SU-DHL-6 (cell line): ENCODE data around the gene DBF4.
"Not testable (repeated sequence)": the region's sequence is repeated elsewhere in the genome, so short reads cannot be mapped to it uniquely, and the experiment has no call there.

Experiments used
- H2AFZ ChIP-seq: fragments of 200-600 bp; sonication (generic); 2 replicates; pipeline ENCODE4 v1.6.1; 2014; ENCODE audit warnings: low read depth, mild to moderate bottlenecking, moderate library complexity, mixed read lengths, antibody characterized with exemption, low read length; ENCODE audit not compliant: severe bottlenecking
- H3F3A ChIP-seq: fragments of 200-600 bp; shearing (Covaris generic); 2 replicates; pipeline ENCODE4 v1.6.0; 2016; ENCODE audit warnings: antibody characterized with exemption, mild to moderate bottlenecking; ENCODE audit not compliant: insufficient read depth
- H3K27ac ChIP-seq: fragments of 200-600 bp; sonication (generic); 2 replicates; pipeline ENCODE4 v1.5.1; 2016; ENCODE audit warnings: low read depth, mild to moderate bottlenecking, low read length, moderate library complexity, mixed read lengths
- H3K27me3 ChIP-seq: fragments of 200-600 bp; sonication (generic), shearing (Covaris generic); 2 replicates; pipeline ENCODE4 v1.6.0; 2014; ENCODE audit warnings: mild to moderate bottlenecking, low read length
- H3K36me3 ChIP-seq: fragments of 200-600 bp; sonication (generic); 2 replicates; pipeline ENCODE4 v1.6.1; 2014; ENCODE audit warnings: mild to moderate bottlenecking, low read length, mixed read lengths
- H3K4me2 ChIP-seq: fragments of 300-600, 200-600 bp; shearing (Covaris generic), sonication (generic); 2 replicates; pipeline ENCODE4 v1.6.0; 2014; ENCODE audit warnings: low read length, low read depth, mild to moderate bottlenecking; ENCODE audit not compliant: poor library complexity, severe bottlenecking
- H3K4me3 ChIP-seq: fragments of 200-600 bp; sonication (generic); 2 replicates; pipeline ENCODE4 v1.5.1; 2014; ENCODE audit warnings: antibody characterized with exemption, low read length, mild to moderate bottlenecking, mixed read lengths; ENCODE audit not compliant: insufficient read depth, poor library complexity, severe bottlenecking
- H3K79me2 ChIP-seq: fragments of 200-600 bp; sonication (generic); 2 replicates; pipeline ENCODE4 v1.6.1; 2014; ENCODE audit warnings: mild to moderate bottlenecking, low read length, moderate library complexity; ENCODE audit not compliant: insufficient read depth
- H3K9ac ChIP-seq: fragments of 200-600 bp; sonication (generic); 2 replicates; pipeline ENCODE4 v1.7.0; 2014; ENCODE audit warnings: mild to moderate bottlenecking, low read length
- H3K9me2 ChIP-seq: fragments of 200-600 bp; sonication (generic); replicated peaks from 2 replicates; pipeline ENCODE4 v1.6.1; 2014; ENCODE audit warnings: low read length; ENCODE audit not compliant: insufficient read depth
- H3K9me3 ChIP-seq: fragments of 200-600 bp; sonication (generic); 2 replicates; pipeline ENCODE4 v1.6.1; 2014; ENCODE audit warnings: low read length, mixed read lengths; ENCODE audit not compliant: insufficient read depth
- H4K20me1 ChIP-seq: fragments of 200-600 bp; sonication (generic); 2 replicates; pipeline ENCODE4 v1.6.1; 2014; ENCODE audit warnings: low read depth, mild to moderate bottlenecking, antibody characterized with exemption, low read length, moderate library complexity, mixed read lengths
- EZH2phosphoT487 ChIP-seq: fragments of 200-600 bp; sonication (generic), shearing (Covaris generic); conservative IDR thresholded peaks from 2 replicates; pipeline ENCODE4 v1.6.1; 2018; ENCODE audit warnings: mild to moderate bottlenecking, antibody characterized with exemption, low read length, moderate library complexity, mixed read lengths
- TF ChIP-seq, protein P1 (sequence below): fragments of 200-600 bp; sonication (generic); IDR thresholded peaks from one replicate; pipeline ENCODE4 v1.5.1; 2017; ENCODE audit warnings: antibody characterized with exemption, mild to moderate bottlenecking, low read length, moderate library complexity; ENCODE audit not compliant: insufficient read depth, poor library complexity, severe bottlenecking

Gene DBF4

DNA sequence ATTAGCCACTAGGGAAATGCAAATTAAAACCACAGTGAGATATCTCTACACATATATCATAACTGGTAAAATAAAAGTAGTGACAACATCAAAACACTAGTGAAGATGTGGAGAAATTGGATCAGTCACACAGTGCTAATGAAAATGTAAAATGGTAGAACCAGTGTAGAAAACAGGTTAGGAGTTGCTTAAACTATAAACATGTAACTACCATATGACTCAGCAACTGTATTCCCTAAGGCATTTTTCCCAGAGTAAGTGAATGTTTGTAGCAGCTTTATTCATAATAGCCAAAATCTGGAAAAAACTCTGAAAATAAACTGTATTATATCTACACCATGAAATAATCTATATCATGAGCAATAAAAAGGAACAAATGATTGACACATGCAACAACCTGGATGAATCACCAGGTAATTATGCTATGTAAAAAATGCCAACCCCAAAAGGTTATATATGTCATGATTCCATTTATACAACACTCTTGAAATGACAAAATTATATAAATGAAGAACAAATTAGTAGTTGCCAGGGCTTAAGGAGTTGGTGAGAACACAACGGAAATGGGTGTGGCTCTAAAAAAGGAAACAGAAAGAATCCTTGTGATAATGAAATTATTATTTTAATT lies 22.9 kb upstream of the DBF4 start:
- H3K36me3 ChIP-seq: peaks cover 83% of the 10 kb centered on the region
- no peaks in the 10 kb centered on the region for H4K20me1 ChIP-seq
- peaks cover 27% of the 10 kb centered on the region for H3F3A ChIP-seq
- H3K4me3 ChIP-seq: no peak overlapping the region
- H3K27me3 ChIP-seq: no peaks in the 10 kb centered on the region
- peaks cover 18% of the 10 kb centered on the region; the same call in 1 of the 2 replicates for H3K79me2 ChIP-seq
- no peak overlapping the region for H3K4me2 ChIP-seq
- no peaks in the 10 kb centered on the region for H3K9me3 ChIP-seq
- H3K9ac ChIP-seq: no peak overlapping the region
- TF ChIP-seq, protein P1, sequence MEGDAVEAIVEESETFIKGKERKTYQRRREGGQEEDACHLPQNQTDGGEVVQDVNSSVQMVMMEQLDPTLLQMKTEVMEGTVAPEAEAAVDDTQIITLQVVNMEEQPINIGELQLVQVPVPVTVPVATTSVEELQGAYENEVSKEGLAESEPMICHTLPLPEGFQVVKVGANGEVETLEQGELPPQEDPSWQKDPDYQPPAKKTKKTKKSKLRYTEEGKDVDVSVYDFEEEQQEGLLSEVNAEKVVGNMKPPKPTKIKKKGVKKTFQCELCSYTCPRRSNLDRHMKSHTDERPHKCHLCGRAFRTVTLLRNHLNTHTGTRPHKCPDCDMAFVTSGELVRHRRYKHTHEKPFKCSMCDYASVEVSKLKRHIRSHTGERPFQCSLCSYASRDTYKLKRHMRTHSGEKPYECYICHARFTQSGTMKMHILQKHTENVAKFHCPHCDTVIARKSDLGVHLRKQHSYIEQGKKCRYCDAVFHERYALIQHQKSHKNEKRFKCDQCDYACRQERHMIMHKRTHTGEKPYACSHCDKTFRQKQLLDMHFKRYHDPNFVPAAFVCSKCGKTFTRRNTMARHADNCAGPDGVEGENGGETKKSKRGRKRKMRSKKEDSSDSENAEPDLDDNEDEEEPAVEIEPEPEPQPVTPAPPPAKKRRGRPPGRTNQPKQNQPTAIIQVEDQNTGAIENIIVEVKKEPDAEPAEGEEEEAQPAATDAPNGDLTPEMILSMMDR: no peak
- TF ChIP-seq EZH2phosphoT487: no peak
- H3K27ac ChIP-seq: no peak overlapping the region
- H2AFZ ChIP-seq: no peak overlapping the region
- no peaks in the 10 kb centered on the region for H3K9me2 ChIP-seq

DNA sequence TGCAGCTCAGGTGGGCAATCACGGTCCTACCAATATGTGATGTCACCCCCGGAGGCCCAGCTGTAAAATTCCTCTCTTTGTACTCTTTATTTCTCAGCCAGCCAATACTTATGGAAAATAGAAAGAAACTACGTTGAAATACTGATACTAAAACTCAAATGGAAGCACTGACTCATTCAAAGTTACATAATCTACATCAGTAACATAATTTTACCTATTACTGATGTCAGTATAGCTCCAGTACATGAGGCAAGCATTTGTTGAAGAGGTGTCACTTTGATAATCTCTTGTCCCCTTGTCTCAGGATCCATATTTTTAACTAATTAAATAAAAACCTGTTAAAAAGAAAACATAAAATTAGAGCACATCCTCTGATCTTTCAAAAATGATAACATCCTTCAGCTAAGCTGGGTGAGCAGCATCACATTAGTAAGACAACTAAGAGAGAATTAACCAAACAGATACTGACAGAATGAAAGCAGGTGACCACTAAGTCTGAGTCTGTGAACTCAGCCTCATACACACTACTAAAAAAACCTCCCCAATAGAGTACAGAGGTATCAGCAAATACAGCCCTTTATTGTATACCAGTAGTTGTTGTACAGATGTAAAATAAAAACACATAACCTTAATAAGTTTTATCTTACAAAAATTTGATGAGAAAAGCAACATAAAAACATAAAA lies 17.7 kb upstream of the DBF4 start:
- H3K27ac ChIP-seq: no peak overlapping the region
- H3K9ac ChIP-seq: no peak overlapping the region
- H3K79me2 ChIP-seq: peaks cover 36% of the 10 kb centered on the region
- no peaks in the 10 kb centered on the region for H3K9me3 ChIP-seq
- H3K36me3 ChIP-seq: peaks cover 65% of the 10 kb centered on the region
- H3K9me2 ChIP-seq: no peaks in the 10 kb centered on the region
- TF ChIP-seq, protein P1: no peak
- TF ChIP-seq EZH2phosphoT487: no peak
- H3K4me2 ChIP-seq: no peak overlapping the region
- peaks cover 15% of the 10 kb centered on the region for H4K20me1 ChIP-seq
- no peaks in the 10 kb centered on the region for H3K27me3 ChIP-seq
- H3K4me3 ChIP-seq: no peak overlapping the region
- peaks cover 24% of the 10 kb centered on the region for H3F3A ChIP-seq
- no peak overlapping the region for H2AFZ ChIP-seq

DNA sequence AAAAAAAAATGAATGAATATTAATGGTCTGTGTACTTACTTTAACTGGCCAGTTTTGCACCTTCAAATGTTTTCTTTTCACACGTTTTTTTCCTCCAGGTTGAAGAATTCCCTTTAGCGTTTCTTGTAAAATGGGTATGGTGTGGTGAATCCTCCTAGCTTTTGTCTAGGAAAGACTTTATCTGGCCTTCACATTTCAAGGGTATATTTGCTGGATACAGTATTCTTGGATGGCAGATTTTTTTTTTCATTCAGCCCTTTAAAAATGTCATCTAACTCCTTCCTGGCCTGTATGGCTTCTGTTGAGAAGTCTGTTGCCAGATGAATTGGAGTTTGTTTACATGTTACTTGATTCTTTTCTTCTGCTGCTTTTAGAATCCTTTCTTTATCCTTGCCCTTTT lies 10.2 kb upstream of the DBF4 start:
- Histone ChIP-seq H3F3A (peaks cover 6% of the 10 kb centered on the region; the same call in 1 of the 2 replicates), H3K9me2 (no peaks in the 10 kb centered on the region), H4K20me1 (peaks cover 15% of the 10 kb centered on the region; the same call in 1 of the 2 replicates), H3K27ac (no peak overlapping the region), H3K27me3 (no peaks in the 10 kb centered on the region), H3K4me2 (no peak overlapping the region), H2AFZ (no peak overlapping the region), H3K4me3 (no peak overlapping the region), H3K79me2 (peaks cover 97% of the 10 kb centered on the region), H3K36me3 (peaks cover 72% of the 10 kb centered on the region), H3K9ac (no peak overlapping the region), H3K9me3 (peaks cover 30% of the 10 kb centered on the region)
- TF ChIP-seq, protein P1: no peak
- no peak for TF ChIP-seq EZH2phosphoT487

DNA sequence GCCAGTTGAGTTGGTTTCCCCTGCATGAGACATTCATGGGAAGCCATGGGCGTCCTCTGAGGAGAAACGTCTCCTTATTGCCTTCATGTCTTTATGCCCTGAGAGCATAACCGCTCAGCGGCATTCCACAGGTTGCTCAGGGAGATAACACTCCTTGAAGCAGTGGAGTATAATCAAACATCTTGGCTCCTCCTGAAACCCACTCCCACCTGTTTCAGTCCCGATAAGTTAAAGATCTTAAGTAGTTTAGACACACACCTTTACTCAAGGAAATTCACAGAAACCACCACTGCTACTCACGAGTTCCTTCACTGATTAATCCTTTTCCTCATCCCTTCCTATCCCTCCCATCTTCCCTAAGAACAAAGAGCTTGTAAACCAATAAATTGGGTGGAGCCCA lies 9.8 kb upstream of the DBF4 start:
- H3K27me3 ChIP-seq, H3K9me2 ChIP-seq, H3F3A ChIP-seq, H3K4me3 ChIP-seq, H3K9ac ChIP-seq, H3K4me2 ChIP-seq, H2AFZ ChIP-seq, H3K27ac ChIP-seq: not testable (repeated sequence)
- peaks cover 34% of the 10 kb centered on the region for H3K9me3 ChIP-seq
- H3K36me3 ChIP-seq: peaks cover 74% of the 10 kb centered on the region
- peaks cover 98% of the 10 kb centered on the region for H3K79me2 ChIP-seq
- peaks cover 10% of the 10 kb centered on the region; the same call in 1 of the 2 replicates for H4K20me1 ChIP-seq
